Loucy (cell line): ENCODE measurements around the gene PAEP.

Source experiments
- CTCF ChIP-seq: fragments of 200-600 bp; sonication (generic); conservative IDR thresholded peaks from 2 replicates; pipeline ENCODE4 v1.5.1; 2014; ENCODE audit warnings: mild to moderate bottlenecking, antibody characterized with exemption, low read length
- EZH2phosphoT487 ChIP-seq: fragments of 200-600 bp; IDR thresholded peaks from 2 replicates; pipeline ENCODE4 v1.6.1; 2018; ENCODE audit warnings: antibody characterized with exemption, mild to moderate bottlenecking, moderate library complexity, borderline replicate concordance

- TF ChIP-seq CTCF (no peak), EZH2phosphoT487 (no peak)
These were observed 13.5 kb upstream of the PAEP start for GRCh38 chr9:135547756-135548736.
